Astrocyte of the cerebellum (primary cell): ENCODE measurements around the gene COMMD1.
"Not testable (repeated sequence)": the region's sequence is repeated elsewhere in the genome, so short reads cannot be mapped to it uniquely, and the experiment has no call there.

Source experiments
- DNase-seq: peaks from one replicate; pipeline ENCODE4 v3.0.0-alpha.2; 2011; ENCODE audit warnings: low read depth
- H3K4me3 ChIP-seq: 2 replicates; pipeline ENCODE4 v1.5.1; 2011; ENCODE audit warnings: mild to moderate bottlenecking, low read depth, low read length, moderate library complexity
- in situ Hi-C: cut with HindIII; loops from 2 replicates; pipeline ENCODE4 v1.10.0; 2017; ENCODE audit warnings: low sequenced_read_pairs
- TF ChIP-seq, protein P1 (sequence below): IDR thresholded peaks from 2 replicates; pipeline ENCODE4 v1.5.1; 2012; ENCODE audit warnings: low read length, low read depth, moderate library complexity, mild to moderate bottlenecking; ENCODE audit errors: missing control alignments

COMMD1 gene

DNA sequence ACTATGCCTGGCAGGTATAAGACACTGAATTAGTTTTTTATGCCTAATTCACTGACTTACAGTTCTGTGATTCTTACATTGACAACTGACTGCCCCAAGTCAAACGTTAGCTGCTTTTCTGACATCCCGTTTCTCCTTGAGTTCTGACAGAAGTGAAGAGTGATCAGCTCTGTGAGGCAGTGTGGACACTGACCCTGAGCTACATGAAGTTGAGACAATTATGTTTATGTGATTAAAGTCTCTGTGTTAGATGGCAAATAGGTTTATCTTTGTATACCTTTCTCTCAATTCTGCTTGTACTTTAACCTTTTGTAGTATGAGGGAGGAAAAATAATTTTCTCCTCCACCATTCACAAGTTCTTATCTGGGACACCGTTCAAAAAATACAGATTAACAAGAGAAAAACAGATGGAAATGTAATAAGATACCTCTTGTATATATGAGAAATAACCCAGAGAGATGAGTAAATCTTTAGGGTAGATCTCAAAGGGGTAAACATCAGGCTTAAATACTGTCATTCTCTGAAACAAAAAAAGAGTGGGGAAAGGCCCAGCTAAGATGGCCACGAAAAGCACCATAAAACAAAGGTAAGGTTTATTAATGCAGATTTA is 205.0 kb downstream of the COMMD1 start:
- in situ Hi-C loops: no loop called here
- TF ChIP-seq, protein P1, sequence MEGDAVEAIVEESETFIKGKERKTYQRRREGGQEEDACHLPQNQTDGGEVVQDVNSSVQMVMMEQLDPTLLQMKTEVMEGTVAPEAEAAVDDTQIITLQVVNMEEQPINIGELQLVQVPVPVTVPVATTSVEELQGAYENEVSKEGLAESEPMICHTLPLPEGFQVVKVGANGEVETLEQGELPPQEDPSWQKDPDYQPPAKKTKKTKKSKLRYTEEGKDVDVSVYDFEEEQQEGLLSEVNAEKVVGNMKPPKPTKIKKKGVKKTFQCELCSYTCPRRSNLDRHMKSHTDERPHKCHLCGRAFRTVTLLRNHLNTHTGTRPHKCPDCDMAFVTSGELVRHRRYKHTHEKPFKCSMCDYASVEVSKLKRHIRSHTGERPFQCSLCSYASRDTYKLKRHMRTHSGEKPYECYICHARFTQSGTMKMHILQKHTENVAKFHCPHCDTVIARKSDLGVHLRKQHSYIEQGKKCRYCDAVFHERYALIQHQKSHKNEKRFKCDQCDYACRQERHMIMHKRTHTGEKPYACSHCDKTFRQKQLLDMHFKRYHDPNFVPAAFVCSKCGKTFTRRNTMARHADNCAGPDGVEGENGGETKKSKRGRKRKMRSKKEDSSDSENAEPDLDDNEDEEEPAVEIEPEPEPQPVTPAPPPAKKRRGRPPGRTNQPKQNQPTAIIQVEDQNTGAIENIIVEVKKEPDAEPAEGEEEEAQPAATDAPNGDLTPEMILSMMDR: no peak
- H3K4me3 ChIP-seq: no peak overlapping the region
- no peak for DNase-seq

DNA sequence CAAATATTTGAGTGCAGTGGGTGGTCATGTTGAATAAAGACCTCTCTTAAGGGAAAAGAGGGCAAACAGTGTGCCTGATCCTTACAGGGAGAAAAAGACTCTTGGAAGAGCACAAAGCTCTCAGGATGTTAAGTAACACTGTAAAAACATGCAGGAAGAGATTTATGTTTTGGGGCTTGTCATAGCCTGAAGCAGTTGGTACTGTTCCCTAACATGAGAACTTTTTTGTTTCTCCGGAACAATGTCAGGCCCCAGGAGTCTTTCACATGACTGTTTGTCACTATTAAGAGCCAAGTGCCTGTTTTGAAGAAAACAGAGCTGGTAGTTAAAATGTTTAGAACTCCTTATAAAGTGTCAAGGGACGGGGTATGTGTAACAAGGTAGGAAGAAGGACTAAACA is 206.7 kb downstream of the COMMD1 start:
- in situ Hi-C loops: no loop called here
- TF ChIP-seq, protein P1: no peak
- no peak overlapping the region for H3K4me3 ChIP-seq
- no peak for DNase-seq

DNA sequence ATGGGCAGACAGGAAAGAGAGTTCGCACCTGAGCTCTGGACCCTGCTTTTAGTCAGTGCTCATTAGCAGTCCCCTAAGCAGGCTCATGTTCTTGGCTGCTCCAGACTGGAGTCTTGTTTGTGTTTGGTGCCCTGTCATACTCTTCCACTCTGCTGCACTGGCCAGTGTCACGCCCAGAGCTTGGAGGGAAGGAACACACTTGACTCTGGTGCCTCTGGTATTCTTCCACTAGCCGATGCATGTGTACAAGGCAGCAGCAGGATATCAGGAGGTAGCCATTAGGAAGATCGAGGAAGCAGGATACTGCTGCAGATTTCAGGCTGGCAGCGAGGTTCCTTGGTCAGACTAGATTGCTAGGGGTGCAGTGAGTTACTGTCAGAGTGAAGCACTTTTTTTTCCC is 209.1 kb downstream of the COMMD1 start:
- H3K4me3 ChIP-seq: no peak overlapping the region
- TF ChIP-seq, protein P1: no peak
- no peak for DNase-seq
- in situ Hi-C loops: no loop called here

DNA sequence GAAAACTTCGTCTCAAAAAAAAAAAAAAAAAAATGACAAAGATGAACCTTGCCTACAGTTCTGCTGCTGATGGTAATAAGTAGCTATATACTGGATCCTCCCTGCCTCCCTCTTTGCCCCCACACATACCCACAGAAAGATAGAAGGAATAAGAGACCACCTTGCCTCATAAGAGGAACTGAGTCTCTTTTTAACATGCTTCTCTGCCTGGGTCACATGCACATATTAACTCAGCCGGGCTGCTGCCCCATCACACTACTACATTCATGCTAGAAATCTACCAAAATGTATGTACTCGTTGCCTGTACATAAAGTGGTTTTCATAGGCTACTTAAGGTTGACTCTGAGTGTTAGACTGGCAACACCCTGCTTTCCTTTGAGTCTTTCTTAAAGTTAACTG is 211.5 kb downstream of the COMMD1 start:
- no peak for DNase-seq
- H3K4me3 ChIP-seq: no peak overlapping the region
- in situ Hi-C loops: no loop called here
- TF ChIP-seq, protein P1: no peak

DNA sequence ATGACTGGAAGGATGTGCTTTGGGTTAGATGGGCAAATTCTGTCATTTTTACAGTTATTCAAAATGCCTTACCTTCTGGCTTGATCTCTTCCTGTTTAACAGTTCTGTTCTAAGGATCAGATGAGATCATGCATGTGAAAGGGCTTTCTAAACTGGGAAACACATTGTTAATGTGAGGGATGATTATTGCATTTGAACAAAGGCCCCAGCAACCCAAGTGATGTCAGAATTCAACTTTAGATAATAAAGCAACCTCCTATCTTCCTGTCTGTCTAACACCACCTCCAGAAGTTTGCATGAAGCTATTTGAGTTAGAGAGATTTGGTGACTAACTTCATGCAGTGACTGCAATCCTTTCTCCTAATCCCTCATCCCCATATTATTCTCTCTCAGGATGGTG is 212.7 kb downstream of the COMMD1 start:
- no peak for DNase-seq
- TF ChIP-seq, protein P1: no peak
- in situ Hi-C loops: no loop called here
- H3K4me3 ChIP-seq: no peak overlapping the region

DNA sequence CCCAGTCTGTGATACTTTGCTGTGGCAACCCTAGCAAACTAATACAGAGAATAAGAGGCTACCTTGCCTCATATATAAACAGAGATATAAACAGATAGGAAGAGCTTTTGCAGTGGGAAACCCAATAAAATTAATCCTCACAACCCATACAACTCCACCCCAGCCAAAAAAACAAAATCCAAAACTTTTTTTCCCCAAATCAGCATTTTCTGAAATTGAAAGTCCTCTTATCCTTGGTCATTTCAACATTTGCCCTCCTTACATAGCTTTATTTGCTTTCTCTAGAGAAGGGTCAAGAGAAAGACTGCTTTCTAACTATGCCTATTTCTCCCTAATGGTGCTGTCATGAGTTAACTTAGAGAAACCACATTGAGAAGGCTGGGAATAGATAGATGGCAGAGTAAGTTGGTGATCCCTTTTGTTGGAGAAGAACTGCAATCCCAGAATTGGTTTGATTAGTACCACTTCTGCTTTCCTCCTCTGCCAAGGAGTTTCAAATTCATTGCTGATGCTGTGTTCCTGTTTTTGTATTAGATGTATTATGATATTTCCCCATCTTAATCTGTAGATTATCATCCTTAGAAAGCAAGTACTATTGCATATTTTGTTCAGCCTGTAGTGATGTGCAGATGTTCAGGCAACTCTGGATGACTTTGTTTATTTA is 214.0 kb downstream of the COMMD1 start:
- no peak for DNase-seq
- H3K4me3 ChIP-seq: no peak overlapping the region
- in situ Hi-C loops: no loop called here
- TF ChIP-seq, protein P1: no peak

DNA sequence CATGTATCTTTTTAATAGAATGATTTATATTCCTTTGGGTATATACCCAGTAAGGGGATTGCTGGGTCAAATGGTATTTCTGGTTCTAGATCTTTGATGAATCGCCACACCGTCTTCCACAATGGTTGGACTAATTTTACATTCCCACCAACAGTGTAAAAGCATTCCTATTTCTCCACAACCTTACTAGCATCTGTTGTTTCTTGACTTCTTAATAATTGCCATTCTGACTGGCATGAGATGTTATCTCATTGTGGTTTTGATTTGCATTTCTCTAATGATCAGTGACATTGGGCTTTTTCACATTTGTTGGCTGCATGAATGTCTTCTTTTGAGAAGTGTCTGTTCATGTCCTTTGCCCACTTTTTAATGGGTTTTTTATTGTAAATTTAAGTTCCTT is 220.8 kb downstream of the COMMD1 start:
- DNase-seq, in situ Hi-C loops, H3K4me3 ChIP-seq: not testable (repeated sequence)
